NOMO-1 treated with dmso at 0.1 percent for 144 hours (cell line): ENCODE results near the gene CAMLG.
"Not testable (repeated sequence)": the region's sequence is repeated elsewhere in the genome, so short reads cannot be mapped to it uniquely, and the experiment has no call there.

Experiments used
- DNase-seq: peaks from one replicate; lab custom pipeline; 2025; ENCODE audit not compliant: unreplicated experiment; lab: John Stamatoyannopoulos, UW

CAMLG gene

DNA sequence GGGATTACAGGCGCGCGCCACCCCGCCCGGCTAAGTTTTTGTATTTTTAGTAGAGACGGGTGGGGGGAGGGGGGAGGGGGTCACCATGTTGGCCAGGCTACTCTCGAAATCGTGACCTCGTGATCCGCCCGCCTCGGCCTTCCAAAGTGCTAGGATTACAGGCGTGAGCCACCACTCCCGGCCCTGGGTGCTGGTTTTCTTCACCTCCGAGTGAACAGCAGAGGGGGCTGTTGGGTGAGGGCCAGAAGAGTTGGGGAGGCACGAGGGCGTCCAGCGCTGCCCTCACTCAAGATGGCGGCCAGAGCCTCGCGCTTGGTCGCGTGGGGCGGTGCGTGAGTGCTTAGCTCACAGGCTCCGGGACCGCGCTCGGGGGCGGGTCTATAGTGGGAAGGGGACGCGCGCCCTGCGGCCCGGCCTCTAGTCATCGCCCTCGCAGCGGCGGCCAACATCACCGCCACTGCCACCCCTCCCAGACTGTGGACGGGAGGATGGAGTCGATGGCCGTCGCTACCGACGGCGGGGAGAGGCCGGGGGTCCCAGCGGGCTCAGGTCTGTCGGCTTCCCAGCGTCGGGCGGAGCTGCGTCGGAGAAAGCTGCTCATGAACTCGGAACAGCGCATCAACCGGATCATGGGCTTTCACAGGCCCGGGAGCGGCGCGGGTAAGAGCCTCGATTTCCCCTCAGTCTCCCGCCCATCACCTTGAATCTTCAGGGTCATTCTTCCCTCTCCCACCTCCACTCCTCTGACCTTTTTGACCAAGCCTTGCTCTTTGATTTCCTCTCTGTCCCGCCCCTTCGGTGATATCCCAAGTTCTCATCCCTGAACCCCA is at the start of gene CAMLG:
Gene CAMLG (plus strand): TSS at position 416 of the 830 bp plus-strand sequence. CDS start 73 bp downstream, at position 489.
- peak; percentile 96 for DNase-seq

GRCh38 chr5:134690144-134690543 is 48.2 kb upstream of the CAMLG start:
- not testable (repeated sequence) for DNase-seq

DNA sequence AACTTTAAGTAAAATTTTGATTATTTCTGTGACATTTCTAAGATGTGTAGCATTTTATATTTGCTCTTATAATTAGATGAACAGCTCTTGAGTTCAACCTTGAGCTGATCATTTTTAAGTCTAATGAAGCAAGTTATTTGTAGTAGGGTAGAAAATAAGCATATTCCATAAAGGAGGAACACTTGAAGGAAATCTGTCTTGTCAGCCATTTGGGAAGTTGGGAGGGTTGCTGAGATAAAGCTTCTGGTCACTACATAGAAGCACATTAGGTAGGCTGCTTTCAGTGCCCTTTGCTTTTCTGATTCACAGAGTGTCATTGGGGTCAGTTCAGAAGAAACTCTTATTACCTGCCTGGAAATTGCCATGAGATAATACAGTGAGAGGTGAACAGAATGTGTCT is 45.6 kb upstream of the CAMLG start:
- DNase-seq = no peak

DNA sequence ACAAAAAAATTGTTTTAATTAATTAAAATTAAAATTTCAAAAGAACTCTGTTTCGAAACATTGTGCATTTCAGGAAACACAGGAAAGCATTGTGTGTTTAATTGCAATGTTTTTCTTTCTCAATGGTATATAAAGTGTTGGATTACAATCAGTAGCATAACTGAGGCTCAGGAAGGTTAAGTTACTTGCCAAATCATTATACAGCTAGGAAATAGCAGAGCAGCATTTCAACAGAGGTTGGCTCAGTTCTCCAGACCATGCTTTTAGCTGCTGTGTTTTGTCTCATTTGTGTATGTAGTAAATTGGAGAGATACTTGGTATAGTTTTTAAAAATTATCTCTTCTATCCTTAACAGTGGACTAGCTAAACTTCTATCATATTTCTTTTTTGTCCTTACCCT is 30.0 kb upstream of the CAMLG start:
- no peak for DNase-seq

DNA sequence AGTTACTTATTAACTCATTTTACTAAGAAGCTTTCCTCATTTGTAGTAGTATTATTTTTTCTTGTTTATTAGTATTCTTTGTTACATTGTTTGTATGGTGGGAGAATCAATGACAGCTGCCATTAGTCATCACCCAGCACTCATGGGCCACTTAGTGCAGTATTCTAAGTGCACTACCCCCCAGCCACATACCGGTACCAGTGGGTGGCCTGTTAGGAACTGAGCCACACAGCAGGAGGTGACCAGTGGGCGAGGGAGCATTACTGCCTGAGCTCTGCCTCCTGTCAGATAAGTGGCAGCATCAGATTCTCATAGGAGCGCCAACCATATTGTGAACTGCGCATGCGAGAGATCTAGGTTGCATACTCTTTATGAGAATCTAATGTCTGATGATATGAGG is 24.2 kb upstream of the CAMLG start:
- no peak for DNase-seq

DNA sequence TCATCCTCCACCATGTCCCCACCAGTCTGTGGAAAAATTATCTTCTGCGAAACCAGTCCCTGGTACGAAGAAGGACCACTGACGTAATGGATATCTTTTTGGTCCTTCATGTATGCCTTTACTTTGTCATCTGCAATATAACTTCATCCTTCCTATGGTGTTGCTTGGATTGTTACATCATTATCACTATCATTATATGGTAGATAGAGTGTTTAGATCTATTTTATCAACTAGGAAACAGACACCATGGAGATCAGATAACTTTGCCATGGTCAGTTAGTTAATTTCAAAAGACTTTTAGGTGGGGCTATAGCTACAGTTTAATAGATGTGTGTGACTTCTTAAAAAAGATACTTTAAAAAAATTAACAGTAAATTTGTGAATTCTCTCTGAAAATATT is 23.8 kb upstream of the CAMLG start:
- no peak for DNase-seq

- DNase-seq = not testable (repeated sequence)
Observed at GRCh38 chr5:134715466-134715865, 22.9 kb upstream of the CAMLG start.

DNA sequence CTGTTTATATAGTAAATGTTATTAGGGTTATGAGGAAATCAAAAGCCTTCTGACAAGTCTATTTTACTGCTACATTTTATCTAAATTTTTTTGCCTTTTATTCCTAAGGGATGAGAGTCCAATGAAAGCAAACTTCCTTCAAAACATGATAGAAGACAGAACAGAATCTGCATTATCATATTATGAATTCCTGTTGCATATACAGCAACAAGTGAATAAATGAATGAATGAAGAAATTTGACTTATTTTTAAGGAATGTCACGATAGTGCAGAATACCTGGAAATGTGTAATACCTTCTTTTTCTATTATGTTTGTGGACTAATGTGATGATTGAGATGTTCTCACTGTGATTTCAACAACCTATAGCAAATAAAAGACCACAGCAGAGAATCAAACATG is 13.5 kb upstream of the CAMLG start:
- no peak for DNase-seq

DNA sequence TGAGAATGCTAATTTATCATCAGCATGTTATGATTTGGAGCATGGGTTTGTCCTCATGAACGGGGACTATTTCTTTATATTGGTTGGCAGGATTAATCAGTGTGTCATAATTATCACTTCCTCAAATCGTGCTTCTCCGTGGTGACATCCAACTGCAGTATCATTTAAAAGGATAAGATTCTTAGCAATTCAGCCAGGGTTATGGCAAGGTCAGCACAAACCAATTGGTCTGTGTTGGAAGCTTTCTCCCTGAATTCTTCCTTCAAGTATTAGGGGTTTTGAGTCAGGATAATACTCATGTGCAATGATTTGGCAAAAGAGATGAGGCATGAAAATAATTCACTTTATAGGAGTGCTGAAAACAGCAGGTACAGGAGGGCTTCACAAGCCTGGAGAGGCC is 5.5 kb upstream of the CAMLG start:
- DNase-seq = no peak

- no peak for DNase-seq
Observed at GRCh38 chr5:134735243-134735642, 3.1 kb upstream of the CAMLG start.

GRCh38 chr5:134736173-134736812 is 2.1 kb upstream of the CAMLG start:
- no peak for DNase-seq

GRCh38 chr5:134738963-134739661 is 764 bp downstream of the CAMLG start:
- peak; percentile 14 for DNase-seq

DNA sequence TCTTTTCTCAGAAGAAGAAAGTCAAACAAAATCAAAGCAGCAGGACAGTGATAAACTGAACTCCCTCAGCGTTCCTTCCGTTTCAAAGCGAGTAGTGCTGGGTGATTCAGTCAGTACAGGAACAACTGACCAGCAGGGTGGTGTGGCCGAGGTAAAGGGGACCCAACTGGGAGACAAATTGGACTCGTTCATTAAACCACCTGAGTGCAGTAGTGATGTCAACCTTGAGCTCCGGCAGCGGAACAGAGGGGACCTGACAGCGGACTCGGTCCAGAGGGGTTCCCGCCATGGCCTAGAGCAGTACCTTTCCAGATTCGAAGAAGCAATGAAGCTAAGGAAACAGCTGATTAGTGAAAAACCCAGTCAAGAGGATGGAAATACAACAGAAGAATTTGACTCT is 2.7 kb downstream of the CAMLG start:
- DNase-seq = no peak

DNA sequence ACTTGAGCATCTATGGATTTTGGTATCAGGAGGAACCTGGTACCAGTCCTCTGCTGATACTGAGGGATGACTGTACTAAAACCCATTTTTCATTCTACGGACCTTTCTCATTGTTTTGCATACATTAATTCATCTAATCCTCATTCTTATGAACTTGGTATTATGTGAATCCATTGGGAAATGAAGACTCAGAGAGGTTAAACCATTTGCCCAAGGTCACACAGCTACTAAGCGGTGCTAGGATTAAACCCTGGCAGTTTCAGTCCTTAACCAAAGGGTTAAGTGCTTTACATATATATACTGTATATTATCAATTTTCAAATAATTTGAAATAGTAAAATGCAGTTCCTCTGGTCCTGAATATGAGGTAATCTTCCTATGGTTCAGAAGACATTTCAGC is 3.8 kb downstream of the CAMLG start:
- no peak for DNase-seq

GRCh38 chr5:134749415-134749814 is 11.1 kb downstream of the CAMLG start:
- no peak for DNase-seq

DNA sequence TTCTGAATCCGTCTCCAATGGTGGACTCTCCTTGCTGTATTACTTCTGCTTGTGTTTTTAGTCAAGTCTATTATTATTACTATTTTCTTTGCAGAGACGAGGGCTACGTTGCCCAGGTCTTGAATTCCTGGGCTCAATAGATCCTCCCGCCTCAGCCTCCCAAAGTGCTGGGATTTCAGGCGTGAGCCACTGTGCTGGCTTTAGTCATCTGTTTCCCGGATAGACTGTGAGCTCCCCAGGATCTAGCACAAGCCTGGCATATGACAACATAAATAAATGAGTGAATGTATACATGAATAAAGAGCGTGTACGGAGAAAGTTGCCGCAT is 19.8 kb downstream of the CAMLG start:
- DNase-seq = no peak

DNA sequence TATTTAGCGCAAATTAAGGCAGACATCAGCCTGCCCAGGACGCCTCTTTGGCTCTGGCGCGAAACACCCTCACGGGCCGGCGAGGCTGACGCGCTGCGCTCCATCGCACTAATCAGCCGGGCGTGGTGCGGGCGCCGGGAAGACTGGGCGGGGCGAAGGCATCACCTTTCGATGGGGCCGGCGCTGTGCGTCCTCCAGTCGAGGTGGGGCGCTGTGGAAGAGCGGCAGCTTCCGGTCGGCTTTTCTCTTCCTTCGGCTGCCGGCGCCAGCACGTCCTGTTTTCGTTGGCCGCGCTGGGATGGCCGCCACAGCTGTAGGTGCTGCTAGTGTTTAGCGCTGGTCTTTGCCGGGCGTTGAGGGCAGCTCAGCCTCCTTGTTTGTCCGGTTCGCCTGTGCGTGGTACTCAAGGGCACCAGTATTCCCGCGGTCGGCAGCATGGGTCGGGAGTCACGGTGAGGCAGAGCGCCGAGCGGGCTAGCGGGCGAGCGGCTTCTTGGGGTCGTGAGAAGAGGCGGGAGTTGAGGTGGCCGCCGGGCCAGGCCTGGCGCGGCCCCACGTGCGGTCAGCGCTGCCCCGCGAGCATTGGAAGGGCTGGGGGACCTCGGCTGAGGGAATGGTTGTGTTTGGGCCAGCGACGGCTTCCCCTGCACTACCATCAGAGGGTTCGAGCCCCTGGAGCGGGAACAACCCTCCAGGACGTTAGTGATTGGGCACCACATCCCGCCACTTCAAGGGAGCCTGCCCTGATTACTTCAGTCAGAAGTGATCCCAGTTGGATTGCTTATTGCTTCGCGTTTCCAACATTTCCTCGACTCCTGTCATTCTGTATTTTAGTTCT is 20.4 kb downstream of the CAMLG start, which contains the start of gene DDX46:
Gene DDX46 (plus strand): TSS at position 276 of the 838 bp plus-strand sequence. CDS start 160 bp downstream, at position 436.
- DNase-seq = peak; percentile 88

- not testable (repeated sequence) for DNase-seq
Observed at GRCh38 chr5:134767528-134768291, 29.4 kb downstream of the CAMLG start.

GRCh38 chr5:134769206-134769605 is 30.9 kb downstream of the CAMLG start:
- DNase-seq = no peak

DNA sequence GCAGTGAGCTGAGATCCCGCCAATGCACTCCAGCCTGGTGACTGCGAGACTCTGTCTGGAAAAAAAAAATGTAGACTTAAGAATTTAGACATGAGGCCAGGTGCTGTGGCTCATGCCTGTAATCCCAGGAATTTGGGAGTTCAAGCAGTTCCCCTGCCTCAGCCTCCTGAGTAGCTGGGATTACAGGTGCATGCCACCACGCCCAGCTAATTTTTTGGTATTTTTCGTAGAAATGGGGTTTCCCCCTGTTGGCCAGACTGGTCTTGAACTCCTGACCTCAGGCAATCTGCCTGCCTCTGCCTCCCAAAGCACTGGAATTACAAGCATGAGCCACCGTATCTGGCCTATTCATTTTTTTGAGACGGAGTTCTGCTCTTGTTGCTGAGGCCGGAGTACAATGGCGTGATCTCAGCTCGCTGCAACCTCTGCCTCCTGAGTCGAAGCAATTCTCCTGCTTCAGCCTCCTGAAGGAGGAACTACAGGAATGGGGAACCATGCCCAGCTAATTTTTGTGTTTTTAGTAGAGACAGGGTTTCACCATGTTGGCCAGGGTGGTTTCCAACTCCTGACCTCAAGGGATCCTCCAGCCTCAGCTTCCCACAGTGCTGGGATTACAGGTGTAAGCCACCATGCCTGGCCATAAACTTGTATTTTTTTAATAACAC is 34.2 kb downstream of the CAMLG start:
- DNase-seq = no peak
